ENCODE data around the gene TTLL12.

The TTLL12 gene

GRCh38 chr22:43198936-43199335 lies 12.0 kb upstream of the TTLL12 start:
- H3K4me1 ChIP-seq: no peaks in the 10 kb centered on the region
- no peak for TF ChIP-seq CTCF (IDR thresholded peaks at IDR 0.05; ENCODE audit: low read depth, low read length)
- H3K36me3 ChIP-seq: no peaks in the 10 kb centered on the region
- no peaks in the 10 kb centered on the region for H3K27me3 ChIP-seq
- no peak overlapping the region for H3K4me3 ChIP-seq (ENCODE audit: low read depth, low read length)
- no peak for DNase-seq
- no peaks in the 10 kb centered on the region; the same call in 1 of the 2 replicates for H3K9me3 ChIP-seq

- no peaks in the 10 kb centered on the region for H3K4me1 ChIP-seq
- no peak for TF ChIP-seq CTCF (IDR thresholded peaks at IDR 0.05; ENCODE audit: low read depth, low read length)
Observed at GRCh38 chr22:43198126-43198525, 11.2 kb upstream of the TTLL12 start.

GRCh38 chr22:43197271-43197941 lies 10.5 kb upstream of the TTLL12 start:
- H3K27me3 ChIP-seq: no peaks in the 10 kb centered on the region
- H3K4me1 ChIP-seq: no peaks in the 10 kb centered on the region
- H3K4me3 ChIP-seq (ENCODE audit: low read depth, low read length): no peak overlapping the region
- DNase-seq: no peak
- TF ChIP-seq CTCF (IDR thresholded peaks at IDR 0.05; ENCODE audit: low read depth, low read length): no peak
- no peaks in the 10 kb centered on the region for H3K36me3 ChIP-seq
- H3K9me3 ChIP-seq: no peaks in the 10 kb centered on the region; the same call in 1 of the 2 replicates

More at GRCh38 chr22:43198126-43198525, 11.2 kb upstream of the TTLL12 start:
- no peak for DNase-seq
- Histone ChIP-seq H3K36me3 (no peaks in the 10 kb centered on the region), H3K9me3 (no peaks in the 10 kb centered on the region; the same call in 1 of the 2 replicates), H3K4me3 (ENCODE audit: low read depth, low read length) (no peak overlapping the region), H3K27me3 (no peaks in the 10 kb centered on the region)

GRCh38 chr22:43191831-43192230 lies 4.9 kb upstream of the TTLL12 start:
- Histone ChIP-seq H3K4me3 (ENCODE audit: low read depth, low read length) (no peak overlapping the region), H3K9me3 (no peaks in the 10 kb centered on the region; the same call in 1 of the 2 replicates), H3K36me3 (no peaks in the 10 kb centered on the region), H3K4me1 (no peaks in the 10 kb centered on the region), H3K27me3 (no peaks in the 10 kb centered on the region)
- DNase-seq: no peak
- TF ChIP-seq CTCF (IDR thresholded peaks at IDR 0.05; ENCODE audit: low read depth, low read length): no peak

- Histone ChIP-seq H3K36me3 (peaks cover 9% of the 10 kb centered on the region), H3K27me3 (no peaks in the 10 kb centered on the region), H3K9me3 (no peaks in the 10 kb centered on the region), H3K4me3 (ENCODE audit: low read depth, low read length) (no peak overlapping the region), H3K4me1 (peaks cover 3% of the 10 kb centered on the region; the same call in 1 of the 2 replicates)
- TF ChIP-seq CTCF (IDR thresholded peaks at IDR 0.05; ENCODE audit: low read depth, low read length): no peak
- DNase-seq: no peak
Observed at GRCh38 chr22:43188829-43189545, 2.1 kb upstream of the TTLL12 start.

Measured in BE2C (cell line).